NCI-H2081 treated with DMSO at 0.1 percent for 48 hours (cell line): ENCODE measurements around the gene PEF1.

Experiments
- DNase-seq: peaks from one replicate; lab custom pipeline; 2025; lab: John Stamatoyannopoulos, UW

Gene PEF1, protein sequence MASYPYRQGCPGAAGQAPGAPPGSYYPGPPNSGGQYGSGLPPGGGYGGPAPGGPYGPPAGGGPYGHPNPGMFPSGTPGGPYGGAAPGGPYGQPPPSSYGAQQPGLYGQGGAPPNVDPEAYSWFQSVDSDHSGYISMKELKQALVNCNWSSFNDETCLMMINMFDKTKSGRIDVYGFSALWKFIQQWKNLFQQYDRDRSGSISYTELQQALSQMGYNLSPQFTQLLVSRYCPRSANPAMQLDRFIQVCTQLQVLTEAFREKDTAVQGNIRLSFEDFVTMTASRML

DNA sequence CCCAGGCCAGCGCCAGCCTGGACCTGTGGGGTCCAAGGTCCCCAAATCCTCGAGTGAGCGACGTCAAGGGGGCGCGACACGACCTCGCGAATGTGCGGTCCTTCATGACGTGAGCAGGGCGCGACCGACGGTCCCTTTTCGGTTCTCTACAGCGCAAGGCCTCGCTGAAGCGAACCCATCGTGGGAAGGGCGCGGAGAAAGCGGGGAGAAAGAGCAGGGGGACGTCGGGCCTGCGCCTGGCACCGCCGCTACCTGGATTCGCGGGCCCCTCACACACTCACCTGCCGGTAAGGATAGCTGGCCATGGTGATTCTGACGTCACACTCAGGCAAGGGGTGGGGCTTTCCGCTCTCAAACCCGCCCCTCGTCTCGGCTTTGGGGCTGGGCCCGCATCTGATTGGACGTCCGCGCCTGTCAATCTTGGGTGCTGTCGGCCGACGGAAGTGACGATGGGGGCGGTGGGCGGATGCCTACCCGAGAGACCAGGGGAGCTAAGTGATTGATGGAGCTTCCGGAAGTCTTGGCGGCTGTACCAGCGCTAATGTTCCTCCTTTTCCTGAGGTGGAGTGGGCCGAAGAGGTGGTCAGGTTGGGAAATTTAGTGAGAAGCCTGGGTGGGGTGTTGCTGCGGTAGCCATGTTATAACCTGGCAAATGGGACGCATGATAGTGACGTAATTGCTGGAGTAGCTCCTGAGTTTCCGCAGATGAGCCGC lies at the start of gene PEF1:
Gene PEF1, minus strand, starts transcription at position 317 of the 714 bp plus-strand sequence. Its CDS starts 12 bp downstream, at position 305.
- peak; percentile 99 for DNase-seq

- no peak for DNase-seq
Observed at GRCh38 chr1:31693231-31693630, 48.6 kb upstream of the PEF1 start.

DNA sequence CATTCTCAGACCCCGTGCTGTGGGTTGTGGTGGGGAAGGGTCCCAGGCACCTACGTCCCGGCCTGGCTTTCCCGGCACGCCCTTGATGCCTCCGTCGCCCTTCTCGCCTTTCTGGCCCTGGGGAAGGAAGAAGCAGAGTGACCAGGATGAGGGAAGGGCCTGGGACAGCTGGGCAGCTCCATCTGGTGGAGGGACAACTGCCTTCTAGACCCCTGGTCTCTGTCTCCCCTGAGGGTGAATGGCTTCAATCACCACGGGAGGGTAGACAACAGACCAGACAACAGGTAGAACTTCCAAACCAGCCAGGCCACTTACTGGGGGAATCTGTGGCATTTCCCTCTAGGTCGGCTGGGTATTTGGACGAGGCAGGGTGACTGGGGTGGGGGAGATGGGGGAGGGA lies 47.3 kb upstream of the PEF1 start:
- no peak for DNase-seq

DNA sequence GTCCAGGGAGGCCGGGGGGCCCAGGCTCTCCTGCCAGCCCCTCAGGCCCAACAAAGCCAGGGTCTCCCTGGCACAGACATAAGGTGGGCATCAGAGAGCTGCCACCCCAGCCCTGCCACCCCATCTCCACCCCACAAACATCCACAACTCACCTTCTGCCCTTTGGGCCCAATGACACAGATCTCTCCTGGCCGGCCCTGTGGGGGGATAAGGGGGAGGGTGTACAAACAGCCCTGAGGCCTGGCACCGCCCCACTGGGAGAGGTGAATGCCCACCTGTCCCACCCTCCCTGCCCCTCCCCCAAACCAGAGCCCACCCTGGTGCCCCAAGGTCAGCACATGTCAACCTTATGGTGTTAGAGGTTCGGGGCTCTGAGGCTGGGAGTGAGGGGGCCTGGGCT lies 46.8 kb upstream of the PEF1 start:
- no peak for DNase-seq

- DNase-seq: no peak
Observed at GRCh38 chr1:31690921-31691320, 46.2 kb upstream of the PEF1 start.

DNA sequence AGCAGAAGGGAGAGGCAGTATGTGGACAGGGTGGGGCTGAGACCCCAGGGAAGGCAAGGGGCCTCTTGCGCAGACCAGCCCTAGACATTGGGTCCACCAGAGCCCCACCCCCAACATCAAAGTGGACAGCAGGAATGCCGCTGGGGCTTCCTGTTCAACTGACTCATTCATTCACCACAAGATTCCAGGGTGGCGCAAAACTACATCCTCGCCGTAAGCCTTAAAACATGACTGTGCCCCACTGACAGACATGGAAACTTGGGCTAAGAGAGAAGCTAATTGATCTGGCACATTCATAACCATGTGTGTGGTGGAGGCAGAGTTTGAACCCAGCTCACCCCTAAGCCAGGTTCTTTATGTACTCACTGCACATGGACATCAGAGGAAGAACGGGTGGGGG lies 45.2 kb upstream of the PEF1 start:
- no peak for DNase-seq

GRCh38 chr1:31689379-31689778 lies 44.7 kb upstream of the PEF1 start:
- no peak for DNase-seq

DNA sequence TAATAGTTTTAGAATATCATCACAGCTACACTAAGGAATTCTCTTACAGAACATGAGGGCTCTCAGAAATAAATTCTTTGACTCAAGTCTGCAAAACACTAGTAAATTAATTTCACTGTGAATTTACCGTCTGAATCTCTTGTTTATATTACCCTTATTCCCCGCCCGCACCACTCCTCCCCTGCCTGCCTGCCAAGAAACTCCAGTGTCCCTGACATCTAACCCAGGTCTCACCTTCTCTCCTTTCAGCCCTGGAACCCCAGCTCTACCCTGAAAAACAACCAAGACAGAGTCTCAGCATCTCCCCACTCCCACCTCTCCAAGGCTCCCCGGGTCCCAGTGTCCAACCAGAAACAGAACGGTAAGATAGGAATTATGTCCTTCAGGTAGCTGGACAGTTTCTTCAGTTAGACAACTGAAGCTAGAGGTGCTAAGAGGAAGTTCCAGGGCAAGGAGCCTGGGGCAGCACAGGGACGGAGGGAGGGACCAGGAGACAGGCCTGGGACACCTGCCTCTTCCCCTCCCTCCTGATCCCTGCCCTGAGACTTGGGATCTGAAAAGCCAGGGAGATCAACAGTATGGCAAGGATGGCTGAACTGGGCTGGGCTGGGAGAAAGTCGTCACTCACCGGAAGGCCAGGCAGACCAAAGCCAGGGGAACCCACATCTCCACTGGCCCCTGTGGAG lies 43.7 kb upstream of the PEF1 start:
- no peak for DNase-seq

DNA sequence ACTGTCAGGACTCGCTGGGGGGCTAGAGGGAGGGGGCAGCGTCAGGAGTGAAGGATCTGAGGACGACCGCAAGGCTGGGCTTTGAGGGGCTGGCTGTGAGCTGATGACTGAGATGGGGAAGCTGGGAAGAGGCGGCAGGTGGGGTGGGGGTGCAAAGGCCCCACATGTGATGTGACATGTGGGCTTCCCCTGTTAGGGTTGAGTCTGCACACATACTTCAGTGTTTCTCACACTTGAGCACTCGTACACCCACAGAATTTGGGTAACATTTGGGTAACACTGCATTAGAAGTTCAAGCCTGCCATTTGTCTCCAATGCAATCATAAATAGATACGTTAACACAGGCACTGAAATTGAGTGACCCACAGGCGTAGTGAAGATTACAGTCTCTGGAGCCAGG lies 42.9 kb upstream of the PEF1 start:
- DNase-seq: no peak

GRCh38 chr1:31685795-31686194 lies 41.1 kb upstream of the PEF1 start:
- DNase-seq: no peak

DNA sequence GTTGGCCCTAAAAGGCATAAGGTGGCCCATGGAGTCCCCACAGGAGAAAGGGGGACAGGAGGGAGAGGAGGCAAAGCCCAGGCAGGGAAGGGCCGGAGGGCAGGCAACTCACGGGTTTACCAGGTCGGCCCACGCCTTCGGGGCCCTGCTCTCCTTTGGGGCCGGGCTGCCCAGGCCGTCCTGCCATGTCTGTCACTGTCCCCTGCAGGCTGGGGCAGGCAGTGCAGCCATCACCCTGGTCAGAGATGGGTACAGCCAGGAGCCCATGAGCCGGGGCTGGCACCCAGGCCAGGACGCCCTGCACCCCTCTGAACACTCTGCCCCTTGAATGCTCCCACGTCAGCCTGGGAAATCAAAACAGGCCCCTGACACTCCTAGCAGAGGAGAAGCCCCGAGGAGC lies 39.3 kb upstream of the PEF1 start:
- no peak for DNase-seq

GRCh38 chr1:31681415-31681814 lies 36.7 kb upstream of the PEF1 start:
- DNase-seq: no peak

- DNase-seq: no peak
Observed at GRCh38 chr1:31679676-31680230, 35.1 kb upstream of the PEF1 start.

- no peak for DNase-seq
Observed at GRCh38 chr1:31679091-31679490, 34.4 kb upstream of the PEF1 start.

GRCh38 chr1:31678681-31679080 lies 34.0 kb upstream of the PEF1 start:
- no peak for DNase-seq

DNA sequence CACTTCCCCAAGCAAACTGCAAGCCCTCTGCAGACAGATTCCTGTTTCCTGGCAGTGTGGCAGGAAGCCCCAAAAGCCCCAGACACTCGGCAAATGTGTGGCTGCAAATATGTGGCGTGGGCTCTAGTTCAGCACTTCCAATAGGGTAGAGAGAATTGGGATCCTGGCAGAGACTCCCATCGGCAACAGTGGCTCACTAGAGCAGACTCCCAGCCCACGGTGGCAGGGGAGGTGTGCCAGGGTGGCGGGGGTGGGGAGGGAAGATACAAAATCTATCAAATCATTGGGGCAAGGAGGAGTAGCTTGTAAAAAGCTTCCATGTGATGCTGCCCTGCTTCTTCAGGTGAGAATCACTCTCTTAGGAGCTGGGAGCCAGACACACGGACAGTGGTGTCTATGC lies 33.3 kb upstream of the PEF1 start:
- no peak for DNase-seq

- no peak for DNase-seq
Observed at GRCh38 chr1:31677401-31677800, 32.7 kb upstream of the PEF1 start.

DNA sequence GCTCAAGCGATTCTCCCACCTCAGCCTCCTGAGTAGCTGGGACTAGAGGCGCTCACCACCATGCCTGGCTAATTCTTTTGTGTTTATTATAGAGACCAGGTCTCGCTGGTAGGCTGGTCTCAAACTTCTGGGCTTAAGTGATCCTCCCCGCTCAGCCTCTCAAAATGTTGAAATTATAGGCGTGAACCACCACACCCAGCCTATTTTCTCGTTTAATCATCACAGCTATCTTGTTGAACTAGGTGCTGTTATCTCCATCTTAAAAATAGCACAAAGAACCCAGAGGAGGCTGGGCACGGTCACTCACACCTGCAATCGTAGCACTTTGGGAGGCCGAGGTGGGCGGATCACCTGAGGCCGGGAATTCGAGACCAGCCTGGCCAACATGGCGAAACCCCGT lies 31.1 kb upstream of the PEF1 start:
- no peak for DNase-seq

DNA sequence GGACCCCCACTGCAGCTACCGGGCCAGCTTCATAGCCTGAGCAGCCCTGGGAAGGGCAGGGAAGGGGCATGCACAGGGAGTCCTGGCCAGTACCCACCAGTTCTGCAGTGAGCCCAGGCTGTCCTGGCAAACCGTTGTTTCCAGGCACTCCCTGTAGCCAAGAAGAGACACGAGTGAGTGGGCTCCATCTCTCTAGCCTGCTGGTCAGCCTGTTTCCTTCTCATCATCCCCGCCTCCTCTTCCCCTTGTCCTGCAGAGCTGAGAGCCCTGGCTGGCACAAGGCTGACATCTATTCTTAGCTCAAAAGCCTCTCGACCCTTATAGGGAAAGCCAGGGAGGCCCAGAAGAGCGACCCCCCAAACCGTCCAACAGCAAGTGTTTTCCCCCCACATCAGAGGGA lies 30.5 kb upstream of the PEF1 start:
- no peak for DNase-seq

DNA sequence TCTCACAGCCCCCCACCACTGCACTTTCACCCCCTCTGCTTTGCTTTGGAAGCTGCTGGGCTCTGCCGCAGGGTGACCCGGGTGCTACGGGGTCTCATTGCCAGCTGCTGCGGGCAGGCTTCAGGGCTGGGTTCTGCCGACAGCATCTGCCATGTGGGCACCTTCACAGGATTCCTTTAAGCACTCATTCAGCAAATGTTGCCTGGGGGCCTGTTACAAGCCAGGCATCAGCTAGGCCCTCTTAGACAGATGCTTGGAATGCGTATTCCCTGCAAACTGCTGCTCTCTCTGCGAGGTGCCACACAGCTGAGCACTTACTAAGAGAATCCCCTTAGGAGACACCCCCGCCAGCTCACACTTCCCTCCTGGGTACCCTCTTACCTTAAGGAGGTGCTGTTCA lies 29.9 kb upstream of the PEF1 start:
- no peak for DNase-seq

- no peak for DNase-seq
Observed at GRCh38 chr1:31673433-31673832, 28.8 kb upstream of the PEF1 start.

GRCh38 chr1:31672986-31673385 lies 28.3 kb upstream of the PEF1 start:
- no peak for DNase-seq
